HG03575 (cell line): ENCODE results near the gene EGR2.

Source experiments
- ATAC-seq: cut with Tn5 transposase; IDR thresholded peaks from one replicate; pipeline ENCODE4 v1.9.1; 2021; ENCODE audit not compliant: unreplicated experiment, insufficient number of reproducible peaks, low FRiP score; ENCODE audit errors: extremely low read depth

EGR2 gene

GRCh38 chr10:62816331-62817120, at the start of gene EGR2:
TSS of gene EGR2 (minus strand) at chr10:62816366. CDS start at chr10:62816029, 337 bp downstream.
- ATAC-seq, result peak; percentile 55

- no peak for ATAC-seq
These were observed 46.3 kb upstream of the EGR2 start for GRCh38 chr10:62862447-62862846.

DNA sequence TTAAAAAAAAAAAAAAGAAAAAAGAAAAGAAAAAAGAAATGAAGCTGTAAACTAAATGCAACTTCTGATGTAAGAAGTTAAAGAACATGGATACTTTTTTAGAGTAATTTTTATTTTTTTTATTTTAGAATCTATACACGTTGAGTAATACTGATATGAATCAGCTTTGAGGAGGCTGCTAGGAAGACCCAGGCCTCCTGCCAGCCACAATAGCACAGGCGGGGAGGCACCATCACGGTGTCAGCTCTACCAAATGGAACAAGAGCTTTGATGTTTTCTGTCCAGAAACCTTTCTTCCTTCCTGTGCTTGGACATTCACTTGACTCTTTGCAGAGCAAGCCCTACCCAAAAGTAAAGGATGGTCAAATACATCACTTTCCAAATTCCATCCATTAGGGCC, 45.3 kb upstream of the EGR2 start:
- no peak for ATAC-seq

- no peak for ATAC-seq
These were observed 44.8 kb upstream of the EGR2 start for GRCh38 chr10:62860946-62861345.

DNA sequence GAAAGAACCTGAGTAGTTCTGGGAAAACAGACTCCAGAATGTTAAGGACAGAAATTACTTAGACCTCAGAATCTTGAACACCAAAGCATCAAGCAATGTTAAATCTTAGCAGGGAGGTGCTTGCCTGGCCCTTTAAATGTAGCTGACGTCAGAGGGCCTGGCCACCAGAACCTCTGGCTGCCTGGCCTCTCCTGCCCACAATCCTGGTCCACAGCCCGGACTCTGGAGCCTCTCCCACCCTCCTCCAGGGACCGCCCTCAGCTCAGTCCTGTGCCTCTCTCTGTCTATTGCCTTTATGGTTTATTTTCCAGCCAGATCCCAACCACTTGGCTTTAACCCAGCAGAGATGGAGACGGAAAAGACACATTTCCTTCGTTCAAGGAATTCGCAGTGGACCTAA, 42.2 kb upstream of the EGR2 start:
- no peak for ATAC-seq

DNA sequence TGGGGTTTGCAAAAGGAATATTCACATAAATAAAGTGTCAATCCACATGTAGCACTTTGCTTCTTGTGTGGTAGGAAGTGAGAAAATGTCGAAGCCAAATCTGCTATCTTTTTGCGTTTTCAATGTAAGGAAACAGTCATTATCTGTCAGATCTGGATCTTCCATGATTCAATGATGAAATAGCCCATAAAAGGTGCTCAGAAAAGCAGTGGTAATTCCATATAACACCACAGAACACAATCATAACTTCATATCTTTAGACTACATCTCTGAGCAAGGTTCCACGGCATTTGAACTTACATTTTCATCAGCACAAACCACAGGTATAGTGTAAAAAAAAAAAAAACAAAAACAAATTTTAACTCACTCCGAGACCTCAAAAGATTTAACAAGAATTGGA, 39.9 kb upstream of the EGR2 start:
- ATAC-seq, result no peak

GRCh38 chr10:62853710-62854109, 37.5 kb upstream of the EGR2 start:
- no peak for ATAC-seq

- peak; percentile 51 for ATAC-seq
These were observed 37.0 kb upstream of the EGR2 start for GRCh38 chr10:62852961-62853702.

DNA sequence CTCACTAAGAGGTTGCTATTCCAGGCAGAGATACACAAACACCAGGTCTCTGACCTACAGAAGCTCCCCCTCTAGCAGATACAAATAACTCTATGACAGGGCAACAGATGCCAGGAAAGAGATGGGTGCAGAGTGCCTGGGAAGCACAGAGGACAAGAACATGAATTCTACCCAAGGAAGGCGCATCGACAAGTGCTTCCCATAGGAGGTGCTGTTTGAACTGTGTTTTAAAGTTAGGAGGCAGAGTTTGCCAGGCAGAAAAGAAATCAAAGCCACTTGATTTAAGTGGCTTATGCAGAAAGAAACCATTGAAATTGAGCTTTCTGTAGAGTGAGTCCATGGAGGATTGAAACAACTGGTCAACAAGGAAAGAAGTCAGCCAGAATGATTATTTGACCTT, 35.3 kb upstream of the EGR2 start:
- ATAC-seq, result no peak

- ATAC-seq, result no peak
These were observed 34.5 kb upstream of the EGR2 start for GRCh38 chr10:62850646-62851045.

- ATAC-seq, result no peak
These were observed 31.3 kb upstream of the EGR2 start for GRCh38 chr10:62847433-62847832.

DNA sequence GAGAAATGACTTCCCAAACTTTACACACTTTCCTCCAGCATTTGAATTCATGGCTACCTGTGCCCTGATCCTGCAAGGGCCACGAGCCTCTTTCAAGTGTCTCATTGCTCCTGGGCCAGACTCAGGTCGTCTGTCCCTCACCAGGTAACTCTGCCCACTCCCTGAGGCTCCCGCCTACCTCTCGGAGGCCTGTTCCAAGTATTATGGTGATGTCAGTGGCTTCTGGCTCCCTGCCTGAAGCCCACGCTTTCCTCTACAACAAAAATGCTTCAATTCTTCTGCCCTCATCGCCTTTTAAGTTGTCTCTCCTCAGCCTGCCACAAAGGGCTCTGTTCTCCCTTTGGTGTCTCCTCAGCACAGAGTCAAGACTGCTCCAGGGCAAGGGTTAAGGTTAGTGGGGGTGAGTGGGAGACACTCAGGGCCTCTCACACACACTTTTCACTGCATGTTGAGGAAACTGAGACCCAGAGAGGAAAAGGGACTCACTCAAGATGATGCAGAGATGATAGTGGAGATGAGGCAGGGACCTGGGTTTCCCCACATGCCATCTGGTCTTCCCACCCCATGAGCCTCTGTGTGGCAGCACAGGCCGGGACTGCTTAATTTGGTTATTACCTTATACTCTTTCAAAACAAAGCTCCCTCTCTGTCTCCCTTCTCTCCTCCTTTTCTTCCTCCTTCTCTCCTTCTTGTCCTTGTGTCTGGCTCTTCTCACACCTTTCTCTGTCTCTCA, 28.3 kb upstream of the EGR2 start:
- no peak for ATAC-seq

DNA sequence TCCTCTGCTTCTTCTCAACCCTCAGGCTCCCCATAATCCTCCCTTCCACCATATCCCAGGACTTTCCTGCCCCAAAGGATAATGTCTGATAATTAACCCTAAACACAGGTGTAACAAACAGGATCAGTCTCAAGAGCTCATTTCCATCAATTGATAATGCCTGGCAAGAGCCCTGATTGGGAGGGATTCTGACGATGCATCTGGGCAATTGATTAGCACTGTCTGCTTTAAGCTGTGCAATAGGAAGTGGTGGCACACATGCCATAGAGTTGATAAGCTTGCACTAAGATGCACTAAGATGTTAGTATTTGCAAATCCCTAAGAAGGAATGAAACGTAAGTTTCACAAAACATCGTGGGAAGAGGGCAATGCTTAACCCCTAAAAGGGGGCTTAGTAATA, 27.4 kb upstream of the EGR2 start:
- ATAC-seq, result no peak

DNA sequence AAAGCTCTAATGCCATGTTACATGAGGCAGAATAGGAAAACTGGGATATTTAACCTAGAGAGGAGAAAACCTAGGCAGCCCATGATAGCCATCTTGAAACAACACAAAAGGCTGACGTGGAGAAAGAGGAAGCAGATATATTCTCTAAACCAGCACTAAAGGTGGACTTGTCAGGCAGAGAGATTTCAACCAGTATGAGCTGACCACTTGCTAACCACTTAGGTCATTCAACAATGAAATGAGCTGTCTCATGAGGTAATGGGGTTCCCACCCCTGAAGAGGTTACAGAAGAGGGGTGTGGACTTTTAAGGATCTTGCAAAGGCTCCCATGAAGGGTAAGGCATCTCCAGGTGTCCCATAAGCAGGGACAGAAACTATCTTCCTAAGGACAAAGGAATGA, 26.8 kb upstream of the EGR2 start:
- ATAC-seq, result no peak

- ATAC-seq, result no peak
These were observed 23.4 kb upstream of the EGR2 start for GRCh38 chr10:62839590-62839989.

- ATAC-seq, result no peak
These were observed 15.2 kb upstream of the EGR2 start for GRCh38 chr10:62831346-62831745.

DNA sequence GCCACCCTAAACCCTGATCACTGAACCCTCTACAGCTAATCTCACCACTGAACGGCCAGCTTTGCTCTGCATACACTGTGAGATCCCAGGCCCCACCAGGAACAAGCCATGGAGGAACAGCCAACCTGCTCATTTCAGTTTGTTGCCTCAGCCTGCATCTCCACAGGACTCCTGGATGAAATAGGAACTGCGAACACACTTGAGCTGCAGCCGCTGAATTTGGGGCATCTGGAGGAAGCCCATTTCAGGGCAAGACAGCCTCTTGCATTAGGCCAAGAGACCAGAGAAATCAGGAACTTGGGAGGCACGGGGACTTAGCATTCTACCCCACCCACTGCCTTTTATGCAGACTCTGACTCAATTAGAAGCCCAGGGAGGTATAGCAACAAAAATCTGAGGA, 14.5 kb upstream of the EGR2 start:
- no peak for ATAC-seq

GRCh38 chr10:62829622-62830021, 13.5 kb upstream of the EGR2 start:
- ATAC-seq, result no peak

- ATAC-seq, result no peak
These were observed 10.1 kb upstream of the EGR2 start for GRCh38 chr10:62826273-62826672.

DNA sequence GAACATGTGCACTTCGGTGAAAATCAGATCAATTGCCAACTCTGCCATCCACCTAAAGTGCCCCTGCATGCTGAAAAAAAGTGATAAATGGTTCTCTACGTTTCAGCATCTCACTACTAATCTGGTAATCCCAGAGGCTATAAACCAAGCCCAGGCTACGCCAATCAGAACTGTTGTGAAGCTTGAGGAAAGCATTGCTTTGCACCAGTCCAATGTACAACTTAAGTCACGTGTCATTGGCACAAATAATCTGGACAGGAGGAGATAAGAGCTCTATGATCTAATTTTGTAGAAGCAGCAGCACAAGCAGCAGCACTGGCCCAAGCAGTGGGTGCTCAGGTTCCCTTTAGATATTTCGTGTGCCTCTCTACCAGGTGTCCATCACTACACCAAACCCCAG, 4.4 kb upstream of the EGR2 start:
- ATAC-seq, result no peak
